ENCODE measurements around the gene ZNF865.

Gene ZNF865

GRCh38 chr19:55586976-55587668 lies 18.3 kb upstream of the ZNF865 start:
- DNase-seq (ENCODE audit: low read depth, low spot score): peak; percentile 88

- no peak for DNase-seq (ENCODE audit: low read depth, low spot score)
These were observed 16.7 kb upstream of the ZNF865 start for GRCh38 chr19:55588738-55589137.

- no peak for DNase-seq (ENCODE audit: low read depth, low spot score)
These were observed 15.3 kb upstream of the ZNF865 start for GRCh38 chr19:55590109-55590508.

GRCh38 chr19:55590617-55591016 lies 14.8 kb upstream of the ZNF865 start:
- no peak for DNase-seq (ENCODE audit: low read depth, low spot score)

- DNase-seq (ENCODE audit: low read depth, low spot score): no peak
These were observed 13.9 kb upstream of the ZNF865 start for GRCh38 chr19:55591555-55591954.

GRCh38 chr19:55592391-55593090 lies 12.9 kb upstream of the ZNF865 start:
- DNase-seq (ENCODE audit: low read depth, low spot score): no peak

GRCh38 chr19:55593096-55593772 lies 12.2 kb upstream of the ZNF865 start:
- DNase-seq (ENCODE audit: low read depth, low spot score): no peak

GRCh38 chr19:55594996-55595545 lies 10.4 kb upstream of the ZNF865 start:
- DNase-seq (ENCODE audit: low read depth, low spot score): no peak

GRCh38 chr19:55596304-55596703 lies 9.1 kb upstream of the ZNF865 start:
- DNase-seq (ENCODE audit: low read depth, low spot score): no peak

- no peak for DNase-seq (ENCODE audit: low read depth, low spot score)
These were observed 7.9 kb upstream of the ZNF865 start for GRCh38 chr19:55597501-55597921.

GRCh38 chr19:55598034-55598433 lies 7.4 kb upstream of the ZNF865 start:
- DNase-seq (ENCODE audit: low read depth, low spot score): no peak

GRCh38 chr19:55598719-55599467 lies 6.6 kb upstream of the ZNF865 start:
- peak; percentile 79 for DNase-seq (ENCODE audit: low read depth, low spot score)

- peak; percentile 92 for DNase-seq (ENCODE audit: low read depth, low spot score)
These were observed 6.0 kb upstream of the ZNF865 start, which contains the start of gene FIZ1 for GRCh38 chr19:55599468-55599841. TSS of gene FIZ1 (minus strand) at chr19:55599517. CDS start at chr19:55597865, 1,652 bp downstream.

GRCh38 chr19:55599842-55600661 lies 5.4 kb upstream of the ZNF865 start, which contains the start of gene ZNF524:
TSS of gene ZNF524 (plus strand) at chr19:55600288. CDS start at chr19:55602113, 1,825 bp downstream.
- peak; percentile 61 for DNase-seq (ENCODE audit: low read depth, low spot score)

- no peak for DNase-seq (ENCODE audit: low read depth, low spot score)
These were observed 4.8 kb upstream of the ZNF865 start for GRCh38 chr19:55600662-55601028.

- no peak for DNase-seq (ENCODE audit: low read depth, low spot score)
These were observed 4.4 kb upstream of the ZNF865 start for GRCh38 chr19:55601084-55601483.

GRCh38 chr19:55602104-55603001 lies 3.1 kb upstream of the ZNF865 start:
- DNase-seq (ENCODE audit: low read depth, low spot score): no peak

- no peak for DNase-seq (ENCODE audit: low read depth, low spot score)
These were observed 2.3 kb upstream of the ZNF865 start for GRCh38 chr19:55603115-55603514.

GRCh38 chr19:55603581-55604292 lies 1.7 kb upstream of the ZNF865 start:
- no peak for DNase-seq (ENCODE audit: low read depth, low spot score)
